Stimulated activated CD8-positive, alpha-beta memory T cell treated with anti-CD3 and anti-CD28 coated beads, Interleukin-7, amount 100 ng/mL, for 4 hours (primary cell): Measurements from ENCODE around the gene ZIM2.

ENCODE experiments used
- DNase-seq, 2 donors: peaks; one replicate each; pipeline ENCODE4 v3.0.0-alpha.2; 2020; ENCODE audit warnings: low read depth in 2 of 2

Gene ZIM2

DNA sequence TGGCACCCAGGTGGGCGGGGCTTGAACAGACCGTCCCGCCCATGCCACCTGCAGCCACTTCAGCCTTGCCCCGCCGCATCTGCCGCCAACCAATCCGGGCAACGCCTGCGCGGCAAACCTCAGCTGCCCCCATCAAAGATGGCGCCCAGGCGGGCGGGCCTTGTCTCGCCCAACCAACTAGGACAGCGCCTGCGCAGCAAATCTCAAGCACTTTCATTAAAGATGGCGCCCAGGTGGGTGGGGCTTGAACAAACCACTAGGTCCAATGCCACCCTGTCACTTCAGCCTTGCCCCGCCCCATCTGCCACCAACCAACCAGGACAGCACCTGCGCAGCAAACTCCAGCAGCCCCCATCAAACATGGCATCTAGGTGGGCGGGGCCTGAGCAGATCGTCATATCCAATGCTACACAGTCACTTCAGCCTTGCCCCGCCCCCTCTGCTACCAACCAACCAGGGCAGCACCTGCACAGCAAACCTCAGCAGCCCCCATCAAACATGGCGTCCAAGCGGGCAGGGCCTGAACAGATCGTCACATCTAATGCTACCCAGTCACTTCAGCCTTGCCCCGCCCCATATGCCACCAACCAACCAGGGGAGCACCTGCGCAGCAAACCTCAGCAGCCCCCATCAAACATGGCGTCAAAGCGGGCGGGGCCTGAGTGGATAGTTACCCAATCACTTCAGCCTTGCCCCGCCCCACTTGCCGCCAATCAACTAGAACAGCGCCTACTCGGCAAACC lies 1.4 kb downstream of the ZIM2 start:
- peak in 1 of 2 donors; percentile 6 for DNase-seq

DNA sequence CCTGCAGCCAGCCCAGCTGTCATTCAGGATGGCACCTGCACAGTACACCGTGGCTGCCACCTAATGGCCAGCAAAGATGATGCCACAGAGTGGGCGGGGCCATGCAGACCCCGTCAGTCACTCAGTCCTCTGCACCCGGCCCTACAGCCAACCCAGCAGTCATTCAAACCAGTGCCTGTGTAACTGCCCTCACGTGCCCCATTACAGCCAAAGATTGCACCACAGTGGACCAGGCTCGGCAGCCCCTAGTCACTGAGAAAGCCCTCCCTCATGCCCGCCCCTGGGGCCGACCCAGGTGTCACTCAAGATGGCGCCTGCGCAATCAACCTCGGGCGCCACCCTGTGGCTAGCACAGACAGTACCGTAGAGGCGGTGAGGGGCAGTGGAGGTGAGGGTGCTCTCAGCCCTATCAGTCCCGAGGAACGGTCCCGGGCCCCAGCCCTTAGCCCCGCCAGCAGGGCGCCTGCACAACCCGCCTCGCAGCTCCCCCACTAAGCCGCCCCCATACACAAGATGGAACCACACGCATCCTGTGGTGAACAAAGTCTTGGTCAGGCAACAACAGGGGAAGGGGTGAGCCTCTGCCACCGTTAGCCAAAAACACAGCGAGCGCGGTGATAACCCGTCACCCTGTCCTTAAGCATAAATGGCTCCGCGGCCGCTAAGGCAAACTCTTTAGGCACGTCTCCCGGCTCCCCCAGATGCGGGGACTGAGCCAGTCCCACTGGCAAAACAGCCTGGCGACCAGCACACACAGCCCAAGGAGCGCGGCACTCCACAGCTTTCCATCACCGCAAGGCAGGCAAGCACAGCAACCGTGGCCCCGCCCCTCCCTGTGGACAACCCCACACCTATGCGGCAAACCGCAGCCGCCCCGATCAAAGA lies 2.3 kb downstream of the ZIM2 start:
- DNase-seq: no peak

- no peak for DNase-seq
Measured at GRCh38 chr19:56837492-56838023, 3.0 kb downstream of the ZIM2 start.

DNA sequence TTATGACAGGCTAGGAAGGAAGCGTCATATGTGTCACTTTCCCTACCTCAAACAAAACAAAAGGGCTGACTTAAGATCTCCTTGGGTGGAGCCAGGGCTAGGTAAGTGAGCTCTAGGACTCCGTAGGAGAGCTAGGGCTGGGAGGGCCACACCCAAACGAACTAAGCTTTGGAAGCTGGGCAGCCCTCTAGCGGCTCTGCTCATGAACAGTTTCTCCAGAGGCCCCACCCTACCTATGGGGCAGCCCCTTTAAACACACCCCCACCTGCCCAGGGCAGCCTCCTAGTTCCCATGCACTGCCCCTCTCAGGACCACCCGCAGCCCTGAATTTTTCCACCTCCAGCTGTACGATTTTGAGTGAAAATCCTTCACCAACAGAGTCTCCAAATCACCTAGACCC lies 3.5 kb downstream of the ZIM2 start:
- DNase-seq: no peak

GRCh38 chr19:56836059-56836458 lies 4.5 kb downstream of the ZIM2 start:
- DNase-seq: no peak

- DNase-seq: no peak
Measured at GRCh38 chr19:56835401-56835800, 5.1 kb downstream of the ZIM2 start.

DNA sequence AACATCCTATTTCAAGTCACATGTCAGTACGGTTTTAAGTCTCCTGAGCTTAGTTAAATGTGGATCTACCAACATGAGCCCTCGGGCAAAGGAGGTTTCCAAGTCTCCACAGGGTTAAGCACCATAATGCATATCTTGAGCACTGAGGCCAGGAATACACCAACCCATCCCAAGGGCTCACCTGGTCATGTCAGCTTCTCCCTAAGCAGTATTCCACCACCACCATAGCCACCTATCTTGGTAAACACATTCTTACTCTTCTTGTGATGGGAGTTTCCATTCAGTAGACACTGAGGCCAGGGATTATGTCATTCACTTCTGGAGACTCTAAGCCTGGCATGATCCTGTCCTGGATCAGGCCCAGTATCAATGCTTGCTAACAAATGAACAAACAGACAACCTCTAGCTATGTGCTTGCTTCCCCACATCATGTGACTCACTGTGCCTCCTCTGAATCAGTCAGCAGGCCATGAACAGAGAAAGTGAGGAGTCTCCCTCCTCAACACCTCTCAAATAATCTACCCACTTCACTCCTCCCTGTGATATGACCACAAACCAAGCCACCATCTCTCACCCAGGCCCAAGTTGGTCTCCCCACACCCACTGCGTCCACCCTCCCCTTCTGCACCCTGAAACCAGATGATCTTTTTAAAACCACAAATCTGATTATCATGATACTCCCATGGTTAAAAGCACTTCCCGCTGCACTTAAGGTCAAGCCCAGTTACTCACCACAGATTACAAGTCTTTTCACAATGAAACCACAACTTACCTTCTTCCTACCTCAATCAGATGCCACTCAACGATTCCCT lies 5.8 kb downstream of the ZIM2 start:
- DNase-seq: no peak

DNA sequence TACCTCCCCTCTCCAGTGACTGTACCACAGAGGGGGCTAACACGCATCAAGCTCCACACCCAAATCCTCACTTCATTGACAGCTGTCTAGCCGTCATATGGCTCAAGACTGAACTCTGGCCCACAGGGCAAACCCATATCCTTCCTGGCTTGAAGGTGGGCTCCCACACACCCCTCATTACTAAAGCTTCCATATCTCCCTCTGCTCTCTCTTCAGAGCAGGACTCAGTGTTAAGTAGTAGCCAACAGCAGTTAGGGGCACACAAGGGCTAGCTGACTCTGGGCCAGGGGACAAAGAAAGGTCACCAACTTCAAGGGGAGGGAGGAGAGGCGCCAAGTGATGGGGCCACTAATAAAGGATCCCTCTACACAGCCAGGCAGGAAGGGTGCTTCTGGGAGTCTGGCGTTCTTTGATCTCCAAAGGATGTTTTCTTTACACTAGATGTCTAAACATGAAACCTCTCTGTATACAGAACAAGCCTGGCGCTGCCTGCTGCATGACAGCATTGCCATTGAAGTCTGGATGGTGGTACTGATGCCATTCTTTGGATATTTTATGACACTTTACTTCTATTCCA lies 8.1 kb downstream of the ZIM2 start:
- no peak for DNase-seq

DNA sequence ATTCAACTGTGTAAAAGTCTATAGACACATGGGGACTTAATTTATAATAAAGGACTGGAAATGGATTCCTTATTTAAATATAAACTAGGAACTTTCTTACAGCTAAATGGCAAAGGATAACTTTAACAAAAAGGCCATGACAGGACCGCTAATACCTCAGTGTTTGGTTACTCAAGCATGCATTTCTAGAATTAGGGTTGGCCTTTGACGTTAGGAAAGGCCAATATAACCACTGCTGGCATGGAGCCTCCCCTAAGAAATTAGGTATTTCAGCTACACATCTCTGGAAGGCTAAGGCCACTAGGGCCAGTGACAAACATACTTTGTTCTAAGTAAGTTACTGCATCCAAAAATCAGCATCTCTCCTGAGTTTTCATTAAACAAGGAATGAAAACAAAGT lies 9.3 kb downstream of the ZIM2 start:
- DNase-seq: no peak

DNA sequence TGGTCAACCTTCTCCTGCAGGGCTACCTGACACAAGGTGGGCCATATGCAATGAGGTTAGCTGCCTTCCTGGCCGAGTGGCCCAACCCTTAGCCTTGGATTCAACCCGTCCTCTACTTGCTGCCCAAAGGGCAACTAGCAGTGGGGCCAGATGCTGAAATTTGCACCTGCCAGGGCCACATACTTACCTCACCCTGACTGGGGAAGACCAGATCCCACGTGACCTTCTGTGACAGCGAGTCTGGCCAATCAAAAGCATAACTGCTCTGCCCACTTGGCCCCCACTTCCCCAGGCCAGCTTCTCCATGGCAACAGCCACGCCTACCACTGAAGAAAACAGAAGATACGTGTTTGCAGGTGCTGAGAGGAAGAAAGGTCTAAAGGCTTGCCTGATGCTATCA lies 10.9 kb downstream of the ZIM2 start:
- no peak for DNase-seq

- no peak for DNase-seq
Measured at GRCh38 chr19:56827708-56828107, 12.8 kb downstream of the ZIM2 start.

- DNase-seq: no peak
Measured at GRCh38 chr19:56823956-56824355, 16.6 kb downstream of the ZIM2 start.

DNA sequence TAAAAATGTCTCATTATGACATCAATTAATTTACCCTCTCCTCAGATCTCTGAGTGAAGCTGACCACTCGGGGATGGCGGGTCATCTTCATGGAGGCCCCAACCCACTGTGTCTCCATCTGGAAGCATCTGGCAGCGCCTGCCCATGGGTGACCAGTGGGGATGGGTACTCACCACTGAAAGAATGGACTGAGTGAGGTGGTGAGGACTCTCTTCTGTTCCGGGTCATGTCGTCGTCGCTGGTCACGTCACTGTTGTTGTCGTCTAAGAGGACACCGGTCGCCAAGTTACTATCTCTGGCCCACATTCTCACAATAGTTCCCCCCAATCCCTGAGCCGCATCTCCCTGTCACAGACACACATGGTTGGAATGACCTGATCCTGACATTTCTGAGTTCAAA lies 17.1 kb downstream of the ZIM2 start:
- no peak for DNase-seq

- DNase-seq: no peak
Measured at GRCh38 chr19:56822755-56823154, 17.8 kb downstream of the ZIM2 start.

- no peak for DNase-seq
Measured at GRCh38 chr19:56821675-56822074, 18.9 kb downstream of the ZIM2 start.

DNA sequence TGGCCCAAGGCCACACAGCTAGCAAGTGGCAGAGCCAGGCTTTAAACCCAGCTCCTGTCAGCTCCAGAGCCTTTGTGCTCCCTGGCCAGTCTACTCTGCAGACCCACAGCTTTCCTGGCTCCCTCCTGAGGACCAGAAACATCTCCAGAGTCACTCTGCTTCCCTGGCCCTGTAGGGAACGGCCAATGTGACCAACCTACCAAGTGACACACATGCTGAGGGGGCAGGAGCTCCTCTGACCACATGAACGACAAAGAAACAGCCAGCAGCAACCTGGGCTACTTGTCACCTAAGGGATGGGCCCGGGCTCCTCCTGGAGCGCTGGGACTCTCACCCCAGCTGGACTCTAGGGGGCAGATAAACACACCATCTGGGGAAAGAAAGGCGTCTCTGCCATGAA lies 19.3 kb downstream of the ZIM2 start:
- no peak for DNase-seq

DNA sequence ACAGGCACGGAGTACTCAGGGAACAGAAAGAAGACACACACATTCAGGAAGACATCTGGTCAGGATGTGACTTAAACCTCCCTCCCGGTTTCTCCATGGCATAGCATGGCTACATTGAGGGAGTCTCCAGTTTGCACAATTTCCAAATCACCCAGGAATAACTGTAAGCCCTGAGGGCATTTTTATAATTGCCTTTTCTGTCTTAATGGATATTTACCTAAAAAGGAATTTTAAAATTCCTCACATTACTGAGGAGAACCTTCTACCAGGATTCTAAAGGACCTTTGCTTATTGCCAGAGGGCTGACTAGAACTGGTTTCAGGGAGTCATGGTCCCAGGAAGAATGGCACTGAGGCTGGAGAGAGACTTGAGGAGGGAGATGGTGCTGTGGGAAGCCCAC lies 21.4 kb downstream of the ZIM2 start:
- no peak for DNase-seq

DNA sequence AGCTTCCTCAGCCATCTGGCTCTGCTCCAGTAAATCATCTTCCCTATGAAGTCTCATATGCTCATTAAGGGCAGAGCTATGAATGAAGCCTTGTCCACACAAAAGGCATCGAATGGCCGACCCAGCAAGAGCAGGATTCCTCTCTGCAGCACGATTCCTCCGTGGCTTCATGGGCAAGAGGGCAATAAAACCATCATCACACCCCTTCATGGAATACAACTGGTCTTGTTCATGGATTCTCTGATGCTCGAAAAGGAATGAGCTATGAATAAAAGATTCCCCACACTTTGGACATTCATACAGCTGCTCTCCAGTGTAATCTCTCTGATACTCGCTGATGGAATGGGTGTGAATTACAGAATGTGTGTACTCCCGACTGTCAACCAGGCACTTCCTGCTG lies 25.9 kb downstream of the ZIM2 start:
- no peak for DNase-seq

GRCh38 chr19:56813531-56813930 lies 27.0 kb downstream of the ZIM2 start:
- no peak for DNase-seq

- no peak for DNase-seq
Measured at GRCh38 chr19:56811480-56811879, 29.0 kb downstream of the ZIM2 start.

DNA sequence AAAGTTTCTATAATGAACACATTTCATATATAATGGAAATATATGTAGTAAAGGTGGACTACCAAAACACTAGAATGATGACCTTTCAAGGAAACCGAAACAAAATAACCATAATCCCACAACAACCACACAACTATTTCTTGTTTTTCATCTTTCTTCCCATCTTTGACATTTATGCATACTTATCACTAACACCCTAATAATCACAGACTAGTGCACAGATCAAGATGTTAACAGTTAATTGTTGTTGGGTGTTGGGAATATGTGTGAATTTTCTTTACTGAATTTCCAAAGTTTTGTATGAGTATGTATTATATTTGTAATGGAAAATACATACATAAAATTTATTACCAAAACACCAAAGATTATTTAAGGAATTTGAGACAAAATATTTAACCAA lies 30.3 kb downstream of the ZIM2 start:
- no peak for DNase-seq
